Suprapubic skin (tissue), 4 donors: Measurements from ENCODE around the gene DDIT4.

Experiments
- POLR2A ChIP-seq, 2 donors: fragments of 450-650 bp; IDR thresholded peaks; one replicate each; pipeline ENCODE4 v1.6.1; 2017; ENCODE audit warnings: antibody characterized with exemption in 2 of 2, mild to moderate bottlenecking in 2 of 2, moderate library complexity in 2 of 2
- POLR2AphosphoS5 ChIP-seq, 3 donors: sonication (generic); formaldehyde crosslinking; IDR thresholded peaks; one replicate each; pipeline ENCODE4 v1.6.1; 2017; ENCODE audit warnings: antibody characterized with exemption in 3 of 3
- TF ChIP-seq, protein P1 (sequence below), 2 donors: fragments of 200-600 bp in 1 of 2; fragments of 450-650 bp in 1 of 2; sonication (generic) in 1 of 2; IDR thresholded peaks; one replicate each; pipeline ENCODE4 v1.5.1; 2016 to 2019; ENCODE audit warnings: antibody characterized with exemption in 2 of 2, mild to moderate bottlenecking in 1 of 2, moderate library complexity in 1 of 2

GRCh38 chr10:72244573-72245038 lies 29.1 kb upstream of the DDIT4 start:
- TF ChIP-seq POLR2A (IDR thresholded peaks at IDR 0.05): no peak
- TF ChIP-seq, protein P1, sequence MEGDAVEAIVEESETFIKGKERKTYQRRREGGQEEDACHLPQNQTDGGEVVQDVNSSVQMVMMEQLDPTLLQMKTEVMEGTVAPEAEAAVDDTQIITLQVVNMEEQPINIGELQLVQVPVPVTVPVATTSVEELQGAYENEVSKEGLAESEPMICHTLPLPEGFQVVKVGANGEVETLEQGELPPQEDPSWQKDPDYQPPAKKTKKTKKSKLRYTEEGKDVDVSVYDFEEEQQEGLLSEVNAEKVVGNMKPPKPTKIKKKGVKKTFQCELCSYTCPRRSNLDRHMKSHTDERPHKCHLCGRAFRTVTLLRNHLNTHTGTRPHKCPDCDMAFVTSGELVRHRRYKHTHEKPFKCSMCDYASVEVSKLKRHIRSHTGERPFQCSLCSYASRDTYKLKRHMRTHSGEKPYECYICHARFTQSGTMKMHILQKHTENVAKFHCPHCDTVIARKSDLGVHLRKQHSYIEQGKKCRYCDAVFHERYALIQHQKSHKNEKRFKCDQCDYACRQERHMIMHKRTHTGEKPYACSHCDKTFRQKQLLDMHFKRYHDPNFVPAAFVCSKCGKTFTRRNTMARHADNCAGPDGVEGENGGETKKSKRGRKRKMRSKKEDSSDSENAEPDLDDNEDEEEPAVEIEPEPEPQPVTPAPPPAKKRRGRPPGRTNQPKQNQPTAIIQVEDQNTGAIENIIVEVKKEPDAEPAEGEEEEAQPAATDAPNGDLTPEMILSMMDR (IDR thresholded peaks at IDR 0.05): no peak
- TF ChIP-seq POLR2AphosphoS5 (IDR thresholded peaks at IDR 0.05): no peak
